CD4-positive, alpha-beta T cell treated with Interleukin-1 beta for 1 hour (primary cell): ENCODE results near the gene MIEN1.
"Not testable (repeated sequence)": the region's sequence is repeated elsewhere in the genome, so short reads cannot be mapped to it uniquely, and the experiment has no call there.

ENCODE experiments used
- DNase-seq, 2 donors: peaks; one replicate each; pipeline ENCODE4 v3.0.0-alpha.2; 2020 to 2022

MIEN1 gene, protein sequence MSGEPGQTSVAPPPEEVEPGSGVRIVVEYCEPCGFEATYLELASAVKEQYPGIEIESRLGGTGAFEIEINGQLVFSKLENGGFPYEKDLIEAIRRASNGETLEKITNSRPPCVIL

DNA sequence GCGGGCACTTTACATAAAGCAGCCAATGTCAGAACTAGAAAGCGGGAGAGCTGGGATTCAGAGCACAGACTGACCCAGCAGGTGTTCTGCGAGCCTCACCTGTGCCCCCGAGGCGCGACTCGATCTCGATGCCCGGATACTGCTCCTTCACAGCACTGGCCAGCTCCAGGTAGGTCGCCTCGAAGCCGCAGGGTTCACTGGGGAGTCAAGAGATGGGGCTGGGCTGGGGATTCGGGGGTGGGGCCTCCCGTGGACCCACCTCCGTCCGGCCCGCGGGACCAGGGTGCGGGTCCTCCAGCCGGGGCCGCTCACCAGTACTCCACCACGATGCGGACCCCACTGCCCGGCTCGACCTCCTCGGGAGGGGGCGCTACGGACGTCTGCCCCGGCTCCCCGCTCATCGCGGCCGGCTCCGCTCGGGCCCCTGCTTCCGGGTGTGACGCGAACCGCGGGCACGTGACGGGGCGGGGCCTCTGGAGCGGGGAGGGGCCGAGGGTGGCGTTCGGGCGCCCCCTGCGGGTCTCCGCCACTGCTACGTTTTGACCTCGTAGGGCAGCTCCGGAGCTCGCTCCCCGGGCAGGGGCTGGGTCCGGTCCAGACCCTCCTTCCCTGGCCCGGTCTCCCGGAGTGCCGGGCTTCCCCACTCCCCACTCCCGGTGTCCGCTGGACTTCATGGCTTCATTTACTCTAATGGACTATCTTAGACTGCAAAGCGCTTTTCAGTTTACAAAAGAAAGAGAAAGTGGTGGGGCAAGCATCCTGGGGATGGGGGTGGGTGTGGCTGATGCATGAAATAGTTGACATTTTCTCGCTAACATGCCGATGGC, at the start of gene MIEN1:
TSS of gene MIEN1 (minus strand) at position 438 of the 827 bp plus-strand sequence. CDS start at position 401, 37 bp downstream.
- peak; percentile 89 to 92 for DNase-seq

DNA sequence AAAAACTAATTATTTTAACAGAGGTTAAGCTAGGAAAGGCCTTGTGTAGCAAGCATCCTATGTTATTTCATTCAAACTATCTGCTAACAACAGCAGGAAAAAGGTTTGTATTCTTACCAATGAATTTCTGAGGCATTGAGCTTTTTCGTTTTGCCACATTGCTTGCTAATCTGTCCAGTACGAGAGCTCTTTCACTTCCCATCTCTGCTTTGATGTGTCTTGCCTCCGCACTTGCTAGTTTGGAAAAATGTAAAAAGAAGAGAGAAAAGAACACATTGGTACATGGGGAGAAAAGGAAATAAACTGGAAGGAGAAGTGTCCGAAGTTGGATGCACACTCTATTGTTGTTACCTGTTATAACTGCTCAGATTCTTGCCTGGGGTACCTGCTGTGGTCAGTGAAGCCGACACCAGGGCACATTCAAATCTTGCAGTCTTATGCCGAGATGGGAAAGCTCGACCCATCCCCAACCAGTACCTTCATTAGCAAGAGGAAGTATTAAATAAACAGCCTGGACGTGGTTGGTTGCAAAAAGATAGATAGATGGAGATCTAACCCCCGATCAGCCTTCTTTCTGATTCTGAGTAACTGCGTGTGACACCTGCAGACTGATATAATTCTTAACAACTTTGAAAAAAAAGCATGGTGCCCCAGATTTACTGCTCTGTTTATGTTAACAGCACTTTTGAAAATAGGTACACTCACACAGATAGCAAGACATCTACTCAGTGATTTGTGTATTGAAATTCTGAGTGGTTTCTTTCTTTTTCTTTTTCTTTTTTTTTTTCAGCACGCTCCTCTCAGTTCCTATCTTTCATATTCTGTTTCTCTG, 47.4 kb upstream of the MIEN1 start:
- peak in 1 of 2 donors; percentile 50 for DNase-seq

DNA sequence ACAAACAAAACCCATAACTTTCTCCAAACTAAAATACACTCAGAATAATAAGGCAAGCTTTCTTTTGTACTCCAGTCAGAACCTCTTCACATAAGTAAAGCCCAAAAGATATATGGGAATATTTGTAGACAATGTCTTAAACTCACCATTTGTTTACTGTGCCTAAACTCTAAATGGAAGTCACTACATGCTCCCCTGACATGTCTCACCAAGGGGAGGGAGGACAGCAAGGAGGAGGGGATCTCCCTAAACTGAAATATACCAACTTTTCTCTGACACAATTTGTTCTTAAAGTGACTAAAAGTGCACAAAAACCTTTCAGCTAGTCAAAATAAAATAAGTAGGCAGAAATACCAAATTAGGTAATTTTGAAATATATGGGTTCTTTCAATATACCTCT, 45.9 kb upstream of the MIEN1 start:
- peak; percentile 27 to 44 for DNase-seq

DNA sequence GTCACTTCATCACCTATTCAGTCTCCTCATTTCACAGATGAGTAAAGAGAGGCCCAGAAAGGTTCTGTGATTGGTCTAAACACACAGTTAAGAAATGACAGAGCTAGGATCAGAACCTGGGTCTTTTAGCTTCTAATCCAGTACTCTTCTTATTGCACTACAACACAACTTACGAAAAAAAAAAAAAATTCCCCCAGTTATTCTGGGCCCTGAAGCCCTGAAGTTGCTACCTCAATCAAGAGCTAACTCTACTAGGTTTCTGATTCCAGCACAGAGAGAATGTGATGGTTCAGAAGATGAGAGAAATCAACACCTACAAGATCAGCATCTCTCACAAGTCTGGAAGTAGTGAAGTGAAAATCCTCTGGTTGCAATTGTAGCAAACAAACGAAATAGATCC, 44.7 kb upstream of the MIEN1 start:
- DNase-seq: no peak

DNA sequence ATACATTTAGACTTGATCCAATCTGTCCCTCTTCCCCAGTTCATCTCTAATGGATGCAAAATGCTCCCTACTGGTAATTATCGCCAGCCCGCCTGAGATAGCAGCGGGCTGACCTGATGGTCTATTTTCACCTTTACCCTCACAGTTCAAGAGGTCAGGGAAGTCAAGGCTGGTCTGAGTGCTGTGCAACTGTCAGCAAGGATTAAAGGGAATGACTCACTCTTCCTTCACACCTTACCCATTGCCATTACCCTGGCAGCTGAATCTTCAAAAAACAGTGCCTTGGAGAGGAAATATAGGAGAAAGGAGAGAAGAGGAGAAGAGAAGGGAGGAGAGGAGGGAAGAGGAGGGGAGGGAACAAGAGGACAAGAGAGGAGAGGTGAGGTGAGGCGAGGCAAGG, 43.7 kb upstream of the MIEN1 start:
- DNase-seq: no peak

DNA sequence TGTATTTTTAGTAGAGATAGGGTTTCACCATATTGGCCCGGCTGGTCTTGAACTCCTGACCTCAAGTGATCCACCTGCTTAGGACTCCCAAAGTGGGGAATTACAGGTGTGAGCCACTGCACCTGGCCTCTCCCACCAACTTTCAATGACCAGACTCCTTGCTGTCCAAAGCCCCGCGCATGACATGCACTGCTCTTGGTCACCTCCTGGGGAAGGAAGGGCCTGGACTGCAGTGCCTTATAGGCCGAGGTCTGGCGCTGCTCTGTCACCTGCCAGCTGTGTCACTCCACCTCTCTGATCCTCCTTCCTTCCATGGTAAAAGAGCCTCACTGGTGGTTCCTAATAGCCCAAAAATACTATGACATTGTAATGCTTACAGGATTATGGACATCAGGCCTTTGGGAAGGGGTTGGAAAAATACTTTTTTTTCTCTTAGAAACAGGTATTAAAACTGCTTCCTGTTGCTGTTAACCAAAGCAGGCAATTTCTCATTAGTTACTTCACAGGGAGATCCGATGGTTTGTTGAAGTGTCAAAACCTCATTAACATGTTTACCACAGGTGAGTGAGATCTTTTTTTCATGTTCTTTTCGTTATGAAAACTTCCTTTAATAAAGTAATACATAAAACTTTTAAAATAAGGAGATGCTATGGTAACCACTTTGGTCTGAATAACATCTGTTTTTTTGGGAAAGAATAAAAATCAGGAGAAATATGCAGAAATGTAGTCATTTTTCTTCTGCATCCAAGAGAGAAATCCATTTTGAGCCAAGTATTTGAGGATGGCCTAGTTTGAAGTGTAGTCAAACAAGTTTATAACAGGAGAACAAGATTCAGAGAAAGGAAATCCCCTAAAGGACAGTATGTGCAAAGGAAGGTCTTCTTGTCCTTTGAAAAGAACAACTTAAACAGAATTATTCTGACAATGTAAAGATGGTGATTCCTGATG, 42.9 kb upstream of the MIEN1 start:
- DNase-seq: peak in 1 of 2 donors; percentile 50

DNA sequence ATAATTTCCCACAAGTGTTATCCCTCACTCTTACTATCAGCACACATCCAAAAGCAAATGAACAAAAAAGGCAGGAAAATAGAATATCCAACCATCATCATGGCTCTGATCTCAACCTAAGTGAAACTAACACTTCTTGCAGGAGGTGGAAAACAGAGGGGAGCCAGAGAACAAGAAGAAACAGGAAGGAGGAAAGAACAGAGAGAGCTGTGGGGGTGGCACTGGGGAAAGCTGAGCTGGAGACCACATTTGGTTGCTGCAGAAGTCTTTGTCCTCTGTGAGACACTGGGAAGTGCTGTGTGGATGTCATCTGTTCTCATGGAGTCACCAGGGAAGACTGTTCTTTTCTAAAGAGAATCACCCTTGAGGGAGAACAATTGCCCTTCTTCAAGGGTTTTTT, 42.1 kb upstream of the MIEN1 start:
- DNase-seq: no peak

DNA sequence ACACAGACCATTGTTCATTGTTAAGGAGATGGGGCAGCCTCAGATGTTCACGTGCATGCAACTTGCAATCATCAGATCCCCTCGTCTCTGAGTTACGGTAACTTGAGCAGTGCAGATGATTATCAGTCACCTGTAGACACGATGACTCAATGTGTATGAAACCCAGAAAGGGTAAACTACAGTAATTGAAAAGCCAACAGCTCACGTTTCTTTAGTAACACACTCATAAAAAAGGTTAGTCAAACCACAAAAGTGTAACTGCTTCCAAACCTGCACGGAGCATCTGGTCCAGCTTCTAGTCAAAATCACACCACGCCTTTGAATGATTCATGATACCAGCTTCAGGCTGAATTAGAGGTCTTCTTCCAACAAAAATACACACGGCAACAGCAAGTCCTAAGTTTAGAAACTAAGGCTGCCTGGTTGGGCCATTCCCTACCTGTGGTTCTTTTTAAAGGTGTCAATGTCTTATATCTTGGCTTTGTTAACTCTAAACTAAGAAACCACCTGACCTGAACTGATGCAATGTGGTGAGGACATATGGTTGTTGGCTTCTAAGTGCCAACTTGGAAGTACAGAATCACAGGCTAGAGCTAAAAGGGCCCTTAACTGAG, 39.7 kb upstream of the MIEN1 start:
- peak; percentile 40 to 66 for DNase-seq

DNA sequence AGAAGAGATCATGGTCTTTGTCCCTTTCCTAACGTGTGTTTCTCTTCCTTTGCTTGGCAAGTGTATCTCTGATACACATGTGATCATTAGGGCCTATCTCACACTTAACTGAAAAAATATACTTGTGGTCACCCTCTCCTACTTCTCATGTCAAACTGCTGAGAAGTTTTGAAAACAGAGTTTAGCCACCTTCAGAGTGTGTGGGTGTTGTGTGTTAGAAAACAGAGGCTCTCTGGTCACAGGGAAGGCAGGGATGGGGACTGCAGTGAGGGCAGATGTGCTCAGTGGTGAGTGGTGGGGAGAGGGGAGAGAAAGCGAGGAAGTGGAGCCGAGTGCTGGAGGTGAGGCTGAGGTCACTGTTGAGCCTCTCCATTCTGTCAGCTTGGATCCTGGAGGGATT, 36.8 kb upstream of the MIEN1 start:
- no peak for DNase-seq

DNA sequence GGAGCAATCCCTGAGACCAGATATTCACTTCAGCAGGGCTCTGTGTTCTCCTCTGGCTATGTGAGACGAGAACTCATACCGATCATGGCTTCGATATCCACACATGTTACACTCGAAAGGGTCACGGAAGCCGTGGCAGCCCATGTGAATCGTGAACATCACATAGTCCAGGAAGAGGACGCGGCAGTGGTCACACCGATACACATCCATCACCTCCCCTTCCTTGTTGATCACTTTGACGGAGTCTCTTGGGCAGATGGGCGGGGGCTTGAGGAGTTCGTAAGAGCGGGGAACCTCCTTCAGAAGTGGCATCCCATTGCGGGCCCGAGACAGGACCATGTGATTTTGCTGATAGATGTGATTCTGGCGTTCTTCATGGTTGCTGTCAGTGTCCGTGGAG, 35.4 kb upstream of the MIEN1 start:
- DNase-seq: no peak

DNA sequence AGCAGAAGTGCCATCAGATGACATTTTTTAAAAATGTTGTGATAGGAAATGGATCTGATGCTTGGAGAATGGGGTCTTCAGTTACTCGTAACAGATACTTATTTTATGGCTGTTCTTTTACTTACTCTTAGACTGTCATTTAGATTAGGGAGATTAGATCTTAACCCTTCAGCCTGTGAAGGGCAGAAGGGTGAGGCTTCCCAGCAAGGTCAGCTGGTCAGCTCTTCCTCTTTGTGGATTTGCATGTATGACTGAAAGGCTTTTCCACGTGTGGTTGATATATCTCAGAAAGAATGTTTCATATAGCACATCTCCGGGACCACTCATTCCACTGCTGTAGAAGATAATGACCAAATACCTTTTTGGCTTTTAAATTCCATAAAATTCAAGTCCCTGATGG, 34.8 kb upstream of the MIEN1 start:
- no peak for DNase-seq

DNA sequence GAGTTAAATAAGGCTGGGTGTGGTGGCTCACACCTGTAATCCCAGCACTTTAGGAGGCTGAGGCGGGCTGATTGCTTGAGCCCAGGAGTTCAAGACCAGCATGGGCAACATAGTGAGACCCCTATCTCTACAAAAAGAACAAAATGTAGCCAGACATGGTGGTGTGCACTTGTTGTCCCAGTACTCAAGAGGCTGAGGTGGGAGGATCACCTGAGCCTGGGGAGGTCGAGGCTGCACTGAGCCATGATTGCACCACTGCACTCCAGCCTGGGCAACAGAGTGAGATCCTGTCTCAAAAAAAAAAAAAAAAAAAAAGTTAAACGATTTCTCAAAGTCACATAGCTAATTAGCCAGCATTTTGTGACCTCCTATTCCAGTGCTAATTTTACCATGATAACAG, 33.8 kb upstream of the MIEN1 start:
- not testable (repeated sequence) for DNase-seq

DNA sequence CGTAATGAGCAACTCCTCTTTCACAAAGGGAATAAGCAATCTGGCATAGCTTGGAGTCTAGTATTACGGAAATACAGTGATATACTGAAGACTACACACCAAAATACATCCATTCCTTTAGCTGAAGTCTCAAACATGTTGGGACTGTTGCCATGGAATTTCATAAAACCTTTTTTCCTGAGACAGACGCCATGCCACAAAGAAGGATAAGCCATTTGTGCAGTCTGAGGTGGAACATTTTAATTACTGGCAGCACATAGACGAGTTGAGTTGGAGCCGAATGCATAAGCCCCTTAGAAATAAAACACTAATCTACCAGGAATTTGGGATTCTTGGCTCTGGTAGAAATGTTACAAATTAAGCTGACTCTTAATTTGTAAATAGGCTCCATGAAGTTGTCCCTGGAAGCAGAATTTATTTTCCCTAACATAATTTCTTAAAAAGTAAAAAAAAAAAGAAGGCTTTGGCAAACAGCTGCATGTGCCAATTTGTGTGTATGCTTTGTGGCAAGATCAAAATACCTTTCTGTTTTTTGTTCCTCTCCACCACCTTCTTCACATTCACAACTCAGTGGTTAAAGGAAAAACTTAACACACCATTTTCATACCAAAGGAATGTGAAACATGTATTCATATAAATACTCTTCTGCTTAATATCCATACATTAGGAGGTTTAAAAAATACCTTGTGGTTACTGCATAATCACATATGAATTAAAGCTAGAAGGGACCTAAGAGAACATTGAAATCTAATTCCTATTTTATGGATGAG, 32.9 kb upstream of the MIEN1 start:
- no peak for DNase-seq

DNA sequence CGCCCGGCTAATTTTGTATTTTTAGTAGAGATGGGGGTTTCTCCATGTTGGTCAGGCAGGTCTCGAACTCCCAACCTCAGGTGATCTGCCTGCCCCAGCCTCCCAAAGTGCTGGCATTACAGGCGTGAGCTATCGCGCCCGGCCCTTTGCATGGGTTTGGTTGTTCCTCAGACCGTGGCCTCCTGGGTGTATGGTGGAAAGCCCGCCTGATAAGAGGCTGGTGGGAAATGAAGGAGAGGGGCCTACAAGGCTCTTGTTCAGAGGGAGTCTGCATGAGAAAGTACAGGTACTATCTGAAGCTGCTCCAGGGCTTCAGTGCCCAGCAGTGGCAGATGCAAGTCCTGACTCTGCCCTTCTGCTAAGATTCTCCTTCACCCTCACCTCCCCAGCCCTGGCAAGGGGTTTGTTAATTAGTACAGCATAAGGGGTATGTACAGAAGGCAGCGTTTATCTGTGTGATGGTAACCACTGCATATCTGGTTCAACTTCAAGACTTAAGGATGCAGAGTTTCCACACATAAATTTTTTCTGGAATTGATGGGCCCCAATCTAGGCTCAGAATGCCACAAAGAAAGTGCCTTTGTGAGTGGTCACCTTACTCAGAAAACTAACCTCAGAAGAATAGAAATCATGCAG, 31.6 kb upstream of the MIEN1 start:
- DNase-seq: no peak

DNA sequence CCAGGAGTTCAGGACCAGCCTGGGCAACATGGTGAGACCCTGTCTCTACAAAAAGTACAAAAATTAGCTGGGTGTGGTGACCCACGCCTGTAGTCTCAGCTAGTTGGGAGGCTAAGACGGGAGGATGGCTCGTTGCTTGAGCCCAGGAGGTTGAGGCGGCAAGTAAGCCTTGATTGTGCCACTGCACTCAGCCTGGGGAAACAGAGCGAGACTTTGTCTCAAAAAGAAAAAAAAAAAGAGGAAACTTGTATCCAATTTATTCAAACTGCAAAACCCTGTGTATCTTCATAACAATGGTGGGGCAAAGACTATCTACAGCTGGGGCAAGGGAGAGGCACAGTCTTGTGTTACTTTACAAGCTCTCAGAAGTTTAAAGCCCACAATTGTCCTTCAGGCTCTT, 28.9 kb upstream of the MIEN1 start:
- no peak for DNase-seq

DNA sequence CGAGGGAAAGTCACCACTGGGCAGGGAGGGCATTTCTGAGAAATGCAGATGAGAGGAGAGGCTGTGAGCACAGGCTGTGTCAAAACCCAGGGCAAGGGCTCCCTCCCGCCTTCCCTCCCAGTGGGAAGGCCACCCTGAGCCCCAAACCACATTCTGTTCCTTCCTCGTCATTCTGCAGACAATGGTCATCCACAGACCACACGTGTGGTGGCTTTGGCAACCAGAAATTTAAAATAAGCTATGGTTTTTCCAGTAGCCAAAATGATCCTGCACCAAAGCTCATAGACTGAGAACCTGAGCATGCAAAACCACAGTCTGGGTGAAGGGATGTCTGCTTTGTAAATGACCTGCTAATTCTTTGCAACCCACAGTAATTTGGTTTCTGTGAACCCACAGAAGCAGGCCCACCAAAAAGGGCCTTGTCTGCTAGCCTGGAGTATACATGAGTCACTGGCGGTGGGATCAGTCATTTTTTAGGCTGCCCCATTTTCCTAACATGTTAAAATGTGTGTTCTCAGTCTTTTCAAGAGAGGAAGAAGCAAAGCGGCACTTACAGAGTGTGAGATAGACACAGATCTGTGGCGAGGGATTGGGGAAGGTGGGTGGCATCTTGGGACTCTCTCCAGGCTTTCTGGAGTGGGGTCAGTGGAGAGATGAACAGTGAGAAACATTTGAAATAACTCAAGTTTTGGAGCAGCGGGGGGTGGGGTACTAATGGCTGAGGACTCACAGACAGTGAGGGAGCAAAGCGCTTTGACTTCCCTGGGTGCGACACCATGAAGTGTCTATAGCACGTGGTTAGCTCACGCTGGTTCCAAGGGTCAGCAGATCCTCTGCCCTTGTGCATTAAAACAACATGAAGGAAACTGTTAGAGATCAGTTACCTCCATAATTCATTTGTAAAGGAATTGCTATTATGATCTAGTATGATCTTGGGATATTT, 27.9 kb upstream of the MIEN1 start:
- peak; percentile 58 to 61 for DNase-seq

DNA sequence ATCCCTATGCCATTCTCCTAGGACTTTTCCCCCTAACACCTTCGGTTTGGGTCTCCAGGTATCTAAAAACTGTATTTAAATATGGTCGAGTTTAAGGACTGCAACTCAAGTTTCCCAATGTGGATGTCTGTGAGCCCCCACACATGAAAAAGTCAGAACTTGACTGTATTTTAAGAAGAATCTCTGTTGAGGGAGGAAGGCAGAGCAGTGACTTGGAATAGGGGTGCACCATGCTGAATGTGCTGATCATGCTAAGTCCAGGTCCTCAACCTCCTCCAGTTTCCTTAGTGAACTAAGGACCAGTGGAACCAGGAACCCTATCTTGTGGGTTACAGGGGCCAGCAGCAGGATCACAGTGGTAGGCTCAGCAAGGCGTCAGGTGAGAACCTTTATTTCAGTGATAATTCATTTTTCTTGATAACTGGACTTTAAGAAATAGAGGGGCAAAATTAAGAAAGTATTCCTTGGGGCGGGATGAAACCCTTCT, 26.9 kb upstream of the MIEN1 start:
- DNase-seq: no peak

DNA sequence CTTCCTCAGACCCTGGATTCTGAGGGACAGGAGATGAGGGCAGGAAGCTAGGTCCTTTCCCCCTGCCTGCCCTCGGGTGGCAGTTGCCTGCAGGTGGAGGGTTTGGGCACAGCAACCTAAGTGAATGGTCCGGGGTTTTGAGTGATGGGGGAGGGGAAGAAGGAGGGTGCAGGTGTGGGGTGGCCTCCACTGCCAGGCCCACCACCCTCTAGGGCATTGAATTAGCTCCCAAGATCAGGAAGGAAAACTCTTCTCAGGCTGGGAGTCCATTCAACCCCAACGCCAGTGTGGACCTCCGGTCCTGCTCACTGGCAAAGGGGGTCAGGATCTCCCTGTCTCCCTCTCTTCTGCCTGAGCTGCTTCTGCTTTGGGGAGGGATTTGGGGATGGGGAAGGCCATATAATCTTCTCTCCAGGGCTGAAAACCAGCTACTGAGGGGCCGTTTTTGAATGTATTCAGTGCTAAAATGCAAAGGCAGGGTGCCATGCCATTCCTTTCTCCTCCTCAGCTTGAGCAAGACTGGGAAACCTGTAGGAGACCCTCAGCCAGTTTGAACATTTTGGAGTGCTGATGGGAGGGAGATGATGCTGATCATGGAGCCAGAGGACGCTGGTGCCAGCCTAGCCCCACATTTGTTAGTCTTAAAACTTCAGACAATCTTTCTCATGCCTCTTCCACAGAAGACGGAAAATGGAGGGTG, 26.2 kb upstream of the MIEN1 start:
- no peak for DNase-seq
